IPS DF 6.9 (cell line): Measurements from ENCODE around the gene PERM1.
"Not testable (repeated sequence)": the region's sequence is repeated elsewhere in the genome, so short reads cannot be mapped to it uniquely, and the experiment has no call there.

Source experiments
- DNase-seq: peaks from one replicate; pipeline ENCODE4 v3.0.0-alpha.2; 2013; ENCODE audit warnings: low read depth, low spot score
- H3K27ac ChIP-seq: one replicate; pipeline ENCODE4 v1.5.1; 2013; ENCODE audit warnings: low read length, control low read depth
- H3K27me3 ChIP-seq: 2 replicates; pipeline ENCODE4 v1.6.1; 2013; ENCODE audit warnings: mild to moderate bottlenecking, low read length; ENCODE audit not compliant: control insufficient read depth, insufficient read depth
- H3K36me3 ChIP-seq: 2 replicates; pipeline ENCODE4 v1.6.1; 2013; ENCODE audit warnings: low read length; ENCODE audit not compliant: control insufficient read depth, insufficient read depth
- H3K4me1 ChIP-seq: 2 replicates; pipeline ENCODE4 v1.6.1; 2013; ENCODE audit warnings: low read length; ENCODE audit not compliant: control insufficient read depth, insufficient read depth
- H3K4me3 ChIP-seq: 2 replicates; pipeline ENCODE4 v1.5.1; 2013; ENCODE audit warnings: mild to moderate bottlenecking, low read length
- H3K9me3 ChIP-seq: 2 replicates; pipeline ENCODE4 v1.6.1; 2013; ENCODE audit warnings: low read length, inconsistent platforms; ENCODE audit not compliant: control insufficient read depth, insufficient read depth
- WGBS: extraction: QIAGEN DNeasy Blood & Tissue Kit; methylation state at CpG from one replicate; pipeline ENCODE4 v1.1.7; 2013; ENCODE audit warnings: mixed read lengths, missing lambda C conversion rate; ENCODE audit not compliant: insufficient read length, insufficient coverage; 5-methylcytosine and 5-hydroxymethylcytosine counted together

The PERM1 gene

GRCh38 chr1:981955-982558 is at the start of gene PERM1:
PERM1 (minus strand) TSS chr1:982093; CDS start chr1:981029, 1,064 bp downstream.
- DNase-seq: no peak
- H3K4me1 ChIP-seq: no peaks in the 10 kb centered on the region
- no peak within 1 kb of the TSS for H3K27ac ChIP-seq
- H3K27me3 ChIP-seq: no peaks in the 10 kb centered on the region
- H3K36me3 ChIP-seq: no peaks in the 10 kb centered on the region
- H3K9me3 ChIP-seq: no peaks in the 10 kb centered on the region
- WGBS: no CpG with 5 or more reads among the region's 28 CpGs
- no peak within 1 kb of the TSS for H3K4me3 ChIP-seq

DNA sequence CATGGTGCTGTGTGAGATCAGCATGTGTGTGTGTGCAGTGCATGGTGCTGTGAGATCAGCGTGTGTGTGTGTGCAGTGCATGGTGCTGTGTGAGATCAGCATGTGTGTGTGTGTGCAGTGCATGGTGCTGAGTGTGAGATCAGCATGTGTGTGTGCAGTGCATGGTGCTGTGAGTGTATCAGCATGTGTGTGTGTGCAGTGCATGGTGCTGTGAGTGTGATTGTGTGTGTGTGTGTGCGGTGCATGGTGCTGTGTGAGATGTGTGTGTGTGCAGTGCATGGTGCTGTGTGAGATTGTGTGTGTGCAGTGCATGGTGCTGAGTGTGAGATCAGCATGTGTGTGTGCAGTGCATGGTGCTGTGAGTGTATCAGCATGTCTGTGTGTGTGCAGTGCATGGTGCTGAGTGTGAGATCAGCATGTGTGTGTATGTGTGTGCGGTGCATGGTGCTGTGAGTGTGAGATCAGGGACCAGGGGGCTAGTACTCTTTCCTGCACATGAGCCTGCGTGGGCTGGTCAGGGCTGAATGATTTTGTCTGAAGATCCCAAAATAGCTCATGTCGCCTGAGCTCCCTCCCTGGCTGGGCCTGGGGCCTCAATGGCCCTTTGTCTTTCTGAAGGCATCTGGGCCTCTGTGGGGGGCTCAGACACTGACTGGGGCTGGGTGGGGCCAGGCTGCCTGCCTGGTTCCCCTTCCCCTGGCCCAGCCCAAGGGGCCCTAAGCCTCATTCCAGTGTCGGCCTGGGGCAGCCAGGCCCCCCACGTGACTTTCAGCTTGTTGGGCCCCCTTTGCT is 49.2 kb upstream of the PERM1 start:
- peaks cover 12% of the 10 kb centered on the region; the same call in 1 of the 2 replicates for H3K36me3 ChIP-seq
- H3K4me3 ChIP-seq, H3K4me1 ChIP-seq, H3K27me3 ChIP-seq, DNase-seq, H3K27ac ChIP-seq, H3K9me3 ChIP-seq: not testable (repeated sequence)
- WGBS: no CpG with 5 or more reads among the region's 7 CpGs

- H3K27me3 ChIP-seq: no peaks in the 10 kb centered on the region
- DNase-seq: no peak
- 0 out of 2 replicates have a peak, but pooled peaks cover 7% of the 10 kb centered on the region for H3K36me3 ChIP-seq
- H3K27ac ChIP-seq: no peak overlapping the region
- no peaks in the 10 kb centered on the region for H3K9me3 ChIP-seq
- H3K4me3 ChIP-seq: no peak overlapping the region
- WGBS: no CpG with 5 or more reads among the region's 17 CpGs
- peaks cover 27% of the 10 kb centered on the region for H3K4me1 ChIP-seq
These were observed 45.9 kb upstream of the PERM1 start for GRCh38 chr1:1027791-1028190.

- Histone ChIP-seq H3K27me3 (no peaks in the 10 kb centered on the region), H3K4me3 (no peak overlapping the region), H3K27ac (no peak overlapping the region), H3K36me3 (0 out of 2 replicates have a peak, but pooled peaks cover 7% of the 10 kb centered on the region), H3K9me3 (no peaks in the 10 kb centered on the region), H3K4me1 (peaks cover 26% of the 10 kb centered on the region)
- WGBS: no CpG with 5 or more reads among the region's 21 CpGs
- DNase-seq: no peak
These were observed 44.9 kb upstream of the PERM1 start for GRCh38 chr1:1026599-1027413.

DNA sequence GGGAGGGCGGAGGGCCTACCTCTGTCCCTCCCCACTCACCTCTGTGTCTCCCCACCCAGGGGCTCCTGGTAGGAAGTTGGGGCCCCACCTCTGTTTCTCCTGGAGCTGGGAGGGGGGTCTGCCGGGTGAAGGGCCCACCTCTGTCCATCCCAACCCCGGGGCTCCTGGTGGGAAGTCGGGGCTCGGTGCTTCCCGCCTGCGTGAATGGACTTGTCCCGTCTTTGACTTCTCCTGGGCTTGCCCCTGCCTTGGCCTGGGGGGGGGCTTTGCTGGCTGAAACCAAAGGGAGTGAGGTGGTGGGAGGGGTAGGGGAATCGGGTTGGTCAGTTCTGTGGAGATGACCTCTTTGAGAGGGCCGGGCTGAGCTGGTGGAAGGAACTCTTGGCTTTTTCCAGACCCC is 43.8 kb upstream of the PERM1 start:
- 0 out of 2 replicates have a peak, but pooled peaks cover 7% of the 10 kb centered on the region for H3K36me3 ChIP-seq
- H3K27ac ChIP-seq: no peak overlapping the region
- no peak for DNase-seq
- no peaks in the 10 kb centered on the region for H3K27me3 ChIP-seq
- no peak overlapping the region for H3K4me3 ChIP-seq
- H3K4me1 ChIP-seq: peaks cover 27% of the 10 kb centered on the region
- H3K9me3 ChIP-seq: no peaks in the 10 kb centered on the region
- no CpG with 5 or more reads among the region's 10 CpGs for WGBS

GRCh38 chr1:1024771-1025699 is 43.1 kb upstream of the PERM1 start:
- H3K36me3 ChIP-seq: 0 out of 2 replicates have a peak, but pooled peaks cover 7% of the 10 kb centered on the region
- H3K27me3 ChIP-seq: no peaks in the 10 kb centered on the region
- H3K9me3 ChIP-seq: no peaks in the 10 kb centered on the region
- H3K4me1 ChIP-seq: peaks cover 27% of the 10 kb centered on the region
- no CpG with 5 or more reads among the region's 31 CpGs for WGBS
- no peak overlapping the region for H3K4me3 ChIP-seq
- H3K27ac ChIP-seq: no peak overlapping the region
- DNase-seq: no peak

GRCh38 chr1:1024149-1024770 is 42.4 kb upstream of the PERM1 start:
- no CpG with 5 or more reads among the region's 9 CpGs for WGBS
- Histone ChIP-seq H3K4me3 (no peak overlapping the region), H3K27ac (no peak overlapping the region), H3K27me3 (no peaks in the 10 kb centered on the region), H3K36me3 (0 out of 2 replicates have a peak, but pooled peaks cover 7% of the 10 kb centered on the region), H3K9me3 (no peaks in the 10 kb centered on the region), H3K4me1 (peaks cover 27% of the 10 kb centered on the region)
- DNase-seq: no peak

DNA sequence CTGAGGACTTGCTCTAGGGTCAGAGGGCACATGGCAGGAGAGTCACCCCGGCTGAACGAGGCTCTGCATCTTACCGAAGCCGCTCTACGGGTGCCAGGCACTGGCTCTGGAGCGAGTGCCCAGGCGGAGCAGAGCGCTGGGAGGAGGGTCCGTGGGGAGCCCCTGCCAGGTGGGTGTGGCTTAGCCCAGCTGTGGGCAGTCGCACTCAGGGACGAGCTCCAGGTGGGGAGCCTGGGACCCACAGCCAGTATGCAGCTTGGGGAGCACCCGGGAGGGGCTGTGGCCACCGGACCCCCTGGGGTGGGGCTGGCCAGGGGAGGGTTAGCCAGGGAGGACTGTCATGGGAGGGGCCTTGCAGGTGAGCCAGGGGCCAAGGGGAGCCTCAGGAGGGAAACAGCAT is 41.8 kb upstream of the PERM1 start:
- no CpG with 5 or more reads among the region's 13 CpGs for WGBS
- no peak overlapping the region for H3K27ac ChIP-seq

GRCh38 chr1:1022302-1023009 is 40.6 kb upstream of the PERM1 start:
- Histone ChIP-seq H3K4me1 (peaks cover 27% of the 10 kb centered on the region), H3K27me3 (no peaks in the 10 kb centered on the region), H3K4me3 (no peak overlapping the region), H3K9me3 (no peaks in the 10 kb centered on the region), H3K36me3 (0 out of 2 replicates have a peak, but pooled peaks cover 2% of the 10 kb centered on the region), H3K27ac (no peak overlapping the region)
- no peak for DNase-seq
- WGBS: no CpG with 5 or more reads among the region's 27 CpGs

More for the DNA sequence above, 41.8 kb upstream of the PERM1 start:
- Histone ChIP-seq H3K9me3 (no peaks in the 10 kb centered on the region), H3K27me3 (no peaks in the 10 kb centered on the region), H3K4me1 (peaks cover 27% of the 10 kb centered on the region), H3K4me3 (no peak overlapping the region), H3K36me3 (0 out of 2 replicates have a peak, but pooled peaks cover 7% of the 10 kb centered on the region)
- DNase-seq: no peak
